Measurements from ENCODE around the gene OTUD4. TPM values are rescaled to one million over a fixed set of nuclear protein-coding genes. Genes with fewer than 3 reads are reported as not detected.

Gene OTUD4
- total RNA-seq, 2 experiments from 2014 or later: 41.4 to 49.6 TPM

DNA sequence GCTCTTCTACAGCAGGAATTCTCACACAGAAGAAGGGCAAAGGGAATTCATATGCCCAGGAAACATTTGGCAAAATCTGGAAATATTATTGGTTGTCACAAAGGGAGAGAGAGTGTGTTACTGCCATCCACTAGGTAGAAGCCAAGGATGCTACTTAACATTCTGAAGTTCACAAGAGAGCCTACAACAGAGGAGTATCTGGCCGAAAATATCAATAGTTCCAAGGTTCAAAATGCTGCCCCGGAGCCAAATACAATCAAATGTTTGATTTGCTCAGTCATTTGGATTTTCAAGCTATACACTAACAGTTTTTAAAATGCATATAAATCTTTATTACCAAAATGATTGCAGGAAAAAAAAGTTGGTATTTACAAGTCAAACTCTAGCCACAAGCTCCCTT is 18.8 kb downstream of the OTUD4 start:
- H3K4me1 Mint-ChIP-seq (ENCODE audit: low read depth): peaks cover 5% of the 10 kb centered on the region
- ATAC-seq: no peak
- ChIA-PET CTCF (interaction anchor here (1.1 to 1.5 kb wide), 2 partner anchors 9 to 455 kb away, joined by 3 read pairs; no protein-coding TSS in a partner anchor), POLR2A (interaction anchor here (0.6 to 3.2 kb wide), 4 partner anchors 13 to 35 kb away, joined by 3 to 9 read pairs (median 4); no protein-coding TSS in a partner anchor)
- H3K27ac Mint-ChIP-seq: no peak overlapping the region
- no peaks in the 10 kb centered on the region for H3K9me3 Mint-ChIP-seq
- H3K36me3 Mint-ChIP-seq (ENCODE audit: low read depth): peaks cover 27% of the 10 kb centered on the region
- TF ChIP-seq, protein P1, sequence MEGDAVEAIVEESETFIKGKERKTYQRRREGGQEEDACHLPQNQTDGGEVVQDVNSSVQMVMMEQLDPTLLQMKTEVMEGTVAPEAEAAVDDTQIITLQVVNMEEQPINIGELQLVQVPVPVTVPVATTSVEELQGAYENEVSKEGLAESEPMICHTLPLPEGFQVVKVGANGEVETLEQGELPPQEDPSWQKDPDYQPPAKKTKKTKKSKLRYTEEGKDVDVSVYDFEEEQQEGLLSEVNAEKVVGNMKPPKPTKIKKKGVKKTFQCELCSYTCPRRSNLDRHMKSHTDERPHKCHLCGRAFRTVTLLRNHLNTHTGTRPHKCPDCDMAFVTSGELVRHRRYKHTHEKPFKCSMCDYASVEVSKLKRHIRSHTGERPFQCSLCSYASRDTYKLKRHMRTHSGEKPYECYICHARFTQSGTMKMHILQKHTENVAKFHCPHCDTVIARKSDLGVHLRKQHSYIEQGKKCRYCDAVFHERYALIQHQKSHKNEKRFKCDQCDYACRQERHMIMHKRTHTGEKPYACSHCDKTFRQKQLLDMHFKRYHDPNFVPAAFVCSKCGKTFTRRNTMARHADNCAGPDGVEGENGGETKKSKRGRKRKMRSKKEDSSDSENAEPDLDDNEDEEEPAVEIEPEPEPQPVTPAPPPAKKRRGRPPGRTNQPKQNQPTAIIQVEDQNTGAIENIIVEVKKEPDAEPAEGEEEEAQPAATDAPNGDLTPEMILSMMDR (IDR thresholded peaks at IDR 0.05): no peak
- no peak overlapping the region for H3K4me3 Mint-ChIP-seq
- intact Hi-C loops (cut with micrococcal nuclease): no loop called here
- DNase-seq: no peak
- H3K27me3 Mint-ChIP-seq: no peaks in the 10 kb centered on the region

DNA sequence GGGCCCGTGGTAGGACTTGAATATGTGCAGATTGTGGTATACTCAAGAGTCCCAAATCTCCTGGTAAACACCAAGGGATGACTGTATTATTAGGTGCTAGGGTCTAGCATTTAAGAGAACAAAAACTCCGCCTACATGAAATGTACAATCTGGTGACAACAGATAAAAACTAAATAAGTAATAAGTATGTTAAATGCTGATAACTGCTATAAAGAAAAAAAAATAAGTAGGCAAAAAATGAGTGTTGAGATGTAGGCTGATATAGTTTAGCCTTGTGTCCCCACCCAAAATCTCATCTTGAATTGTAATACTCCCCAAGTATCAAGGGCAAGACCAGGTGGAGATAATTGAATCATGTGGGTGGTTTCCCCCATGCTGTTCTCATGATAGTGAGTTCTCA is 23.4 kb downstream of the OTUD4 start:
- Mint-ChIP-seq H3K9me3 (no peaks in the 10 kb centered on the region), H3K4me3 (no peak overlapping the region), H3K4me1 (ENCODE audit: low read depth) (peaks cover 7% of the 10 kb centered on the region), H3K27ac (no peak overlapping the region), H3K27me3 (no peaks in the 10 kb centered on the region), H3K36me3 (ENCODE audit: low read depth) (peaks cover 41% of the 10 kb centered on the region)
- ChIA-PET CTCF (no interaction called here), POLR2A (interaction anchor here (0.7 kb wide), 1 partner anchor 331 kb away, joined by 4 read pairs; no protein-coding TSS in a partner anchor)
- DNase-seq: no peak
- intact Hi-C loops (cut with micrococcal nuclease): no loop called here
- TF ChIP-seq, protein P1 (IDR thresholded peaks at IDR 0.05): no peak
- no peak for ATAC-seq

- POLR2A ChIA-PET: interaction anchor here (0.7 to 1.4 kb wide), 3 partner anchors 19 to 57 kb away, joined by 3 to 5 read pairs (median 3); partner anchors contain the start of genes ABCE1 and ANAPC10
- ATAC-seq: no peak
- Mint-ChIP-seq H3K36me3 (ENCODE audit: low read depth) (peaks cover 41% of the 10 kb centered on the region), H3K27me3 (no peaks in the 10 kb centered on the region), H3K4me1 (ENCODE audit: low read depth) (peaks cover 7% of the 10 kb centered on the region), H3K9me3 (no peaks in the 10 kb centered on the region), H3K27ac (no peak overlapping the region), H3K4me3 (no peak overlapping the region)
- intact Hi-C loops (cut with micrococcal nuclease): no loop called here
- TF ChIP-seq, protein P1 (IDR thresholded peaks at IDR 0.05): no peak
- CTCF ChIA-PET: interaction anchor here (1.1 to 1.2 kb wide), 2 partner anchors 23 to 462 kb away, joined by 3 read pairs; no protein-coding TSS in a partner anchor
- DNase-seq: no peak
Observed at GRCh38 chr4:145155268-145155870, 25.0 kb downstream of the OTUD4 start.

DNA sequence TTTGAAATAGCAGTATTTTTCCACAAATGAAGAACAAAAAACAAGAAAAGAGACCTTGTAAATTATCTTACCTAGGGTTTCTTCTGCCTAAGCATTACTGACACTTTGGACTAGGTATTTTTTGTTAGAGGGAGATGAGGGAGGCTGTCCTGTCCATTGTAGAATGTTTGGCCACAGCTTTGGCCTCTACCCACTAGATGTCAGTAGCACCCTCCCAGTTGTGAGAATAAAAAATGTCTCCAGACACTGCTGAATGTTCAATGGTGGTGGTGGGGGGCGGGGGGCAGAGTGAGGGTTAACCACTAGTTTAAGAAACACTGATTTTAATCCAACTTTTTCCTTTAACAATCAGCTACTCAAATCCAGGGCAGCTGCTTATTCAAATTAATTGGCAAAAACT is 25.8 kb downstream of the OTUD4 start:
- Mint-ChIP-seq H3K4me1 (ENCODE audit: low read depth) (peaks cover 9% of the 10 kb centered on the region), H3K36me3 (ENCODE audit: low read depth) (peaks cover 46% of the 10 kb centered on the region), H3K4me3 (no peak overlapping the region), H3K9me3 (no peaks in the 10 kb centered on the region), H3K27ac (peak overlapping the region; percentile 42), H3K27me3 (no peaks in the 10 kb centered on the region)
- TF ChIP-seq, protein P1 (IDR thresholded peaks at IDR 0.05): peak; percentile 27
- intact Hi-C loops (cut with micrococcal nuclease): no loop called here
- CTCF ChIA-PET: interaction anchor here (1.1 to 1.2 kb wide), 2 partner anchors 22 to 463 kb away, joined by 3 read pairs; no protein-coding TSS in a partner anchor
- ATAC-seq (no peak), DNase-seq (peak; percentile 11)
- POLR2A ChIA-PET: interaction anchor here (0.7 to 1.9 kb wide), 4 partner anchors 20 to 56 kb away, joined by 3 to 5 read pairs (median 4); partner anchors contain the start of genes ABCE1 and ANAPC10

- no peak overlapping the region for H3K4me3 Mint-ChIP-seq
- CTCF ChIA-PET: interaction anchor here (1.2 kb wide), 1 partner anchor 22 kb away, joined by 3 read pairs; no protein-coding TSS in a partner anchor
Observed at GRCh38 chr4:145153904-145154298, 26.5 kb downstream of the OTUD4 start.

More at GRCh38 chr4:145153904-145154298, 26.5 kb downstream of the OTUD4 start:
- TF ChIP-seq, protein P1 (IDR thresholded peaks at IDR 0.05): no peak
- Mint-ChIP-seq H3K9me3 (no peaks in the 10 kb centered on the region), H3K4me1 (ENCODE audit: low read depth) (peaks cover 7% of the 10 kb centered on the region), H3K27ac (peak overlapping the region; percentile 42), H3K36me3 (ENCODE audit: low read depth) (peaks cover 46% of the 10 kb centered on the region), H3K27me3 (no peaks in the 10 kb centered on the region)
- ATAC-seq (no peak), DNase-seq (no peak)
- intact Hi-C loops (cut with micrococcal nuclease): no loop called here
- POLR2A ChIA-PET: interaction anchor here (1.9 kb wide), 1 partner anchor 23 kb away, joined by 4 read pairs; no protein-coding TSS in a partner anchor
